GM12878 (cell line): ENCODE data around the gene LDLRAP1. TPM values are rescaled to one million over a fixed set of nuclear protein-coding genes. Genes with fewer than 3 reads are reported as not detected.

Source experiments
- ATAC-seq: fragments of 200-7000 bp; cut with Tn5 transposase; 3 replicates; pipeline ENCODE4 v1.9.1; 2020; ENCODE audit warnings: mild to moderate bottlenecking, moderate library complexity
- BruUV-seq: library from RNA; stranded (reverse); fragments of 400-500 nt; replicated peaks from 2 replicates; lab custom pipeline; 2021; lab: Mats Ljungman, UMichigan
- CTCF ChIA-PET: fragments of 300-600 bp; sonication (Branson Sonifier 250); formaldehyde crosslinking; extraction: SDS; loops from one replicate; lab custom pipeline; 2021; ENCODE audit warnings: inconsistent platforms; lab: Yijun Ruan, JAX
- POLR2A ChIA-PET: fragments of 350-600 bp; formaldehyde crosslinking; extraction: SDS; loops from one replicate; lab custom pipeline; 2021; ENCODE audit warnings: inconsistent platforms; lab: Charles Lee
- RAD21 ChIA-PET: fragments of 300-600 bp; sonication (Branson Sonifier 250); formaldehyde crosslinking; loops from one replicate; lab custom pipeline; 2023; ENCODE audit warnings: antibody characterized with exemption; ENCODE audit not compliant: unreplicated experiment; lab: Charles Lee
- SMC1A ChIA-PET: fragments of 300-600 bp; sonication (Branson Sonifier 250); formaldehyde crosslinking; loops from one replicate; lab custom pipeline; 2023; ENCODE audit not compliant: unreplicated experiment, uncharacterized antibody; lab: Charles Lee
- DNase-seq: peaks from one replicate; pipeline ENCODE4 v3.0.0-alpha.2; 2011; ENCODE audit warnings: low read depth, low spot score
- FAIRE-seq: peaks from 3 replicates; lab custom pipeline; 2011; peaks lifted over from hg19 to GRCh38; lab: Jason Lieb, UNC
- H2AFZ ChIP-seq: 2 replicates; pipeline ENCODE4 v1.6.0; 2011; ENCODE audit warnings: low read depth, low read length, control low read depth; ENCODE audit not compliant: control insufficient read depth
- H3K27ac ChIP-seq: 2 replicates; pipeline ENCODE4 v1.5.1; 2011; ENCODE audit warnings: control low read depth; ENCODE audit not compliant: control insufficient read depth, insufficient read depth
- H3K27me3 ChIP-seq, 2 experiments: replicated peaks in 1 of 2; 2 replicates each; pipeline versions ENCODE4 v1.6.0 to v1.6.1; 2011; ENCODE audit warnings: low read length in 1 of 2; ENCODE audit not compliant: control insufficient read depth in 2 of 2, insufficient read depth in 2 of 2
- H3K36me3 ChIP-seq, 2 experiments: 2 replicates each; pipeline ENCODE4 v1.5.1; 2011; ENCODE audit warnings: low read length in 1 of 2; ENCODE audit not compliant: control insufficient read depth in 2 of 2, insufficient read depth in 2 of 2
- H3K4me1 ChIP-seq: 2 replicates; pipeline ENCODE4 v1.6.1; 2011; ENCODE audit warnings: mild to moderate bottlenecking, low read length, moderate library complexity, mixed read lengths; ENCODE audit not compliant: control insufficient read depth, insufficient read depth
- H3K4me2 ChIP-seq: 2 replicates; pipeline ENCODE4 v1.6.0; 2011; ENCODE audit warnings: control low read depth; ENCODE audit not compliant: control insufficient read depth, insufficient read depth
- H3K4me3 ChIP-seq: fragments of 200-600 bp; sonication (generic); 2 replicates; pipeline ENCODE4 v1.5.1; 2016
- H3K79me2 ChIP-seq: 2 replicates; pipeline ENCODE4 v1.6.0; 2011; ENCODE audit warnings: low read length; ENCODE audit not compliant: control insufficient read depth, insufficient read depth
- H3K9ac ChIP-seq: 2 replicates; pipeline ENCODE4 v1.8.0; 2011; ENCODE audit warnings: low read length, control low read depth, mixed read lengths; ENCODE audit not compliant: control insufficient read depth, insufficient read depth
- H3K9me3 ChIP-seq: replicated peaks from 3 replicates; pipeline ENCODE4 v1.5.1; 2011; ENCODE audit warnings: mild to moderate bottlenecking, low read length; ENCODE audit not compliant: control insufficient read depth, insufficient read depth
- H4K20me1 ChIP-seq: 2 replicates; pipeline ENCODE4 v1.6.0; 2011; ENCODE audit not compliant: control insufficient read depth, insufficient read depth
- ATF7 ChIP-seq: fragments of 450-650 bp; IDR thresholded peaks from 2 replicates; pipeline ENCODE4 v1.6.1; 2016; ENCODE audit warnings: low read depth, mild to moderate bottlenecking
- BACH1 ChIP-seq: fragments of 450-650 bp; IDR thresholded peaks from 2 replicates; pipeline ENCODE4 v1.6.1; 2017; ENCODE audit warnings: mild to moderate bottlenecking, borderline replicate concordance
- BMI1 ChIP-seq: fragments of 450-650 bp; IDR thresholded peaks from 2 replicates; pipeline ENCODE4 v1.6.1; 2016; ENCODE audit warnings: mild to moderate bottlenecking, moderate library complexity, borderline replicate concordance
- CHD2 ChIP-seq: IDR thresholded peaks from 2 replicates; pipeline ENCODE4 v1.6.1; 2011; ENCODE audit warnings: low read depth, low read length, improper control_type of control experiment, borderline replicate concordance
- ETV6 ChIP-seq, 2 experiments: fragments of 450-650 bp in 1 of 2; IDR thresholded peaks in 1 of 2; conservative IDR thresholded peaks in 1 of 2; 2 replicates each; pipeline ENCODE4 v1.6.1; 2014; ENCODE audit warnings: antibody characterized with exemption in 1 of 2, borderline replicate concordance in 1 of 2, low read depth in 1 of 2, mild to moderate bottlenecking in 1 of 2, moderate library complexity in 1 of 2
- FOXK2 ChIP-seq: fragments of 450-650 bp; IDR thresholded peaks from 2 replicates; pipeline ENCODE4 v1.6.1; 2017; ENCODE audit warnings: mild to moderate bottlenecking, moderate library complexity
- MXI1 ChIP-seq: fragments of 150-350 bp; IDR thresholded peaks from 2 replicates; pipeline ENCODE4 v1.6.1; 2011; ENCODE audit warnings: low read depth, mild to moderate bottlenecking, inconsistent platforms, low read length, improper control_type of control experiment
- NBN ChIP-seq: fragments of 450-650 bp; IDR thresholded peaks from 2 replicates; pipeline ENCODE4 v1.6.1; 2016
- NR2F1 ChIP-seq: fragments of 450-650 bp; conservative IDR thresholded peaks from 2 replicates; pipeline ENCODE4 v1.6.1; 2017; ENCODE audit warnings: mild to moderate bottlenecking
- RELA ChIP-seq: fragments of 450-650 bp; IDR thresholded peaks from 2 replicates; pipeline ENCODE4 v1.8.0; 2014; ENCODE audit warnings: borderline replicate concordance; ENCODE audit not compliant: partially characterized antibody
- WRNIP1 ChIP-seq: IDR thresholded peaks from 2 replicates; pipeline ENCODE4 v1.6.1; 2011; ENCODE audit warnings: low read depth, low read length, improper control_type of control experiment, borderline replicate concordance
- WGBS: methylation state at CpG from one replicate; pipeline ENCODE4 v1.1.6; 2016; ENCODE audit warnings: low lambda C conversion rate; ENCODE audit not compliant: insufficient replicate concordance, insufficient coverage; ENCODE audit errors: missing lambda C conversion rate; 5-methylcytosine and 5-hydroxymethylcytosine counted together
- in situ Hi-C: fragments of 300-500 bp; cut with MboI; formaldehyde crosslinking; loops from 9 replicates; pipeline ENCODE4 v1.14.3; 2018; ENCODE audit warnings: mixed read lengths
- intact Hi-C: fragments of 100-400 bp; cut with micrococcal nuclease; formaldehyde crosslinking; loops from one replicate; pipeline ENCODE4 v1.14.2; 2022; ENCODE audit not compliant: unreplicated experiment
- polyA plus RNA-seq, 11 experiments: library from polyadenylated mRNA; depleted of rRNA in 4 of 11; unstranded in 6 of 11; stranded (reverse) in 5 of 11; fragments of >200 nt; fragmentation: Nextera tagmentation in 4 of 11; fragmentation: Illumina TruSeq in 1 of 11; extraction: Ambion mirVana in 4 of 11; extraction: Trizol in 1 of 11; gene quantifications; 1 replicate in 1 of 11; 2 replicates in 10 of 11; pipeline versions ENCODE4 v1.2.1 to v1.2.3, GENCODE V29; 2011 to 2016; ENCODE audit warnings: inconsistent platforms in 2 of 11, missing spikeins in 2 of 11, low read depth in 1 of 11
- total RNA-seq, 4 experiments: library from RNA; depleted of rRNA in 3 of 4; stranded (reverse); fragments of >200 nt in 3 of 4; fragmentation: Illumina TruSeq in 1 of 4; extraction: Trizol in 1 of 4; gene quantifications; 2 replicates each; pipeline versions ENCODE4 v1.2.1 to v1.2.3, GENCODE V29; 2013 to 2021
- TF ChIP-seq, protein P1 (sequence below): IDR thresholded peaks from 2 replicates; pipeline ENCODE4 v1.6.1; 2012; ENCODE audit warnings: low read depth, low read length, improper control_type of control experiment
- TF ChIP-seq, protein P2 (sequence below): IDR thresholded peaks from 2 replicates; pipeline ENCODE4 v1.6.1; 2011; ENCODE audit warnings: borderline replicate concordance, low read depth, mild to moderate bottlenecking, moderate library complexity, mixed read lengths, low read length; ENCODE audit not compliant: insufficient read depth; ENCODE audit errors: extremely low read length
- TF ChIP-seq, protein P3 (sequence below): fragments of 450-650 bp; IDR thresholded peaks from 2 replicates; pipeline ENCODE4 v1.6.1; 2014; ENCODE audit warnings: mild to moderate bottlenecking

The LDLRAP1 gene
- total and polyA plus RNA-seq, 10 of the 15 experiments (the other 5 are each of a cell fraction or from before 2014, with no cell fraction given), result 0.43 to 37.6 (median 22.0) TPM

DNA sequence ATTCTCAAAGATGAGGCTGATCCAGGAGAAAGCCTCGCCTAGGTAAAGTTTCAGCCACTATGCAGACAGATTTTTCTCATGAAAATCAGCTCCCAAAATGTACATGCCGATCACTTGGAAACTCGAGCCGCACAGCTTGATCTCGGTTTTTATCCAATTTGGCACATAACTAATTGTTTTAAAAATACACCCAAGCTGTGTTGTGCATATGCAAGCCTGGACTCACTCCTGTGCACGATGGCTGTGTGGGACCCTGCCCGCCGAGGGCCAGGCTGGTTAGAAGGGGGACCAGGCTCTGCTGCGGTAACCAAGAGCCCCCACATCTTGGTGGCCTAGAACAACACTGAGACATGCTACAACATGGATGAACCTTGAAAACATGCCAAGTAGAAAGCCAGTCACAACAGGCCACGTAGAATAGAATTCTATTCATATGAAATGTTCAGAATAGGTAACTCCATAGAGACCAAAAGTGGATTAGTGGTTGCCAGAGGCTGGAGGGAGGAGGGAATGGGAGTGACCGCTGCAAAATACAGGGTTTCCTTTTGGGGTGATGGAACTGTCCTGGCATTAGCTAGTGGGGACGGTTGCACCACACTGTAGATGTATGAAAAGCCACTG is 16.1 kb upstream of the LDLRAP1 start (continued):
- TF ChIP-seq BMI1, result no peak

DNA sequence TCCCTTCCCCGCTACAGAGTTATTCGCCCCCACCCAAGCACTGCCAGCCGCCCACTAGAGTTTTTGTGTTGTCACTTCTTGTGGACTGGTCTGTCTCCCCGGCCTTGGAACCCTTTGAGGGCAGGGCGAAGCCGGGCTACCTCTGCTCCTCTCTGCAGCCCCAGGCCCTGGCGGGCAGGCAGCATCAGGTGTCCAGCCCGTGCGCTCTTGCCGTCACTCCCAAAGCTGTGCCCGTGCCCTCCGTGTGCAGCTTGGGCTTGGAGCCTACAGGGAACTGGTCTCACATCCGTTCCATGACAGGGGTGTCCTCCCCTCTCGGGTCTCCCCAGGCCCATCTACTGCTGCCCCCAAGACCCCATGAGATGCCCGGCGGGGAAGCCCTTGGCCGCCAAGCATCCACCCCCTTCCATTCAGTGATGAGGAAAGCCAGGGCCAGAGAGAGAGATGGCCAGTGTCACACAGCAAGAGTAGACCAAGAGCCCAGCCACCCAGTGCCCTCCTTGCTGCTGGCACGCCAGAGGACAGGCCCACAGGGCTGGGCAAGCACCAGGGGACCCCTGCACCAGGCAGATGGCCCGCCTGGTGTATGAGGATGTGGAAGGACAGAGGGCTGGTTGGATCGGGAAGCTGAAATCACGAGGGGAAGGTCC is 15.3 kb upstream of the LDLRAP1 start:
- ChIA-PET POLR2A (interaction anchor here (0.5 kb wide), 1 partner anchor 8 kb away, joined by 7 read pairs; no protein-coding TSS in a partner anchor), CTCF (interaction anchor here (0.6 kb wide), 1 partner anchor 270 kb away, joined by 3 read pairs; no protein-coding TSS in a partner anchor), SMC1A (no interaction called here), RAD21 (no interaction called here)
- intact Hi-C loops (loop anchor here (10.0 kb wide), 1 partner anchor 243 kb away; no protein-coding TSS in a partner anchor), in situ Hi-C loops (no loop called here)
- H3K36me3 ChIP-seq, result no peaks in the 10 kb centered on the region
- no peak overlapping the region for H3K4me2 ChIP-seq
- H2AFZ ChIP-seq, result no peak overlapping the region
- no peaks in the 10 kb centered on the region; a peak in 1 of 4 replicates for H3K27me3 ChIP-seq
- BruUV-seq, result no TSS peak
- no peaks in the 10 kb centered on the region for H3K9me3 ChIP-seq
- H3K4me1 ChIP-seq, result no peaks in the 10 kb centered on the region
- no peak overlapping the region for H3K4me3 ChIP-seq
- no peak overlapping the region for H3K9ac ChIP-seq
- H4K20me1 ChIP-seq, result no peaks in the 10 kb centered on the region
- 61% methylated on average over 21 of the region's 21 CpGs for WGBS
- no peak for DNase-seq
- no peak overlapping the region for H3K27ac ChIP-seq
- H3K79me2 ChIP-seq, result no peaks in the 10 kb centered on the region
- ATAC-seq, result no peak
- FAIRE-seq, result no peak
- no peak for TF ChIP-seq NR2F1
- no peak for TF ChIP-seq CHD2
- TF ChIP-seq WRNIP1, result no peak
- no peak for TF ChIP-seq NBN
- TF ChIP-seq ETV6 (conservative IDR thresholded peaks at IDR 0.05 in 1 of 2, IDR thresholded peaks at IDR 0.05 in 1 of 2; ENCODE audit: borderline replicate concordance in 1 of 2, low read depth in 1 of 2), result no peak
- TF ChIP-seq, protein P1, sequence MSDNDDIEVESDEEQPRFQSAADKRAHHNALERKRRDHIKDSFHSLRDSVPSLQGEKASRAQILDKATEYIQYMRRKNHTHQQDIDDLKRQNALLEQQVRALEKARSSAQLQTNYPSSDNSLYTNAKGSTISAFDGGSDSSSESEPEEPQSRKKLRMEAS, result no peak
- TF ChIP-seq RELA, result no peak
- no peak for TF ChIP-seq FOXK2
- no peak for TF ChIP-seq ATF7
- TF ChIP-seq, protein P2, sequence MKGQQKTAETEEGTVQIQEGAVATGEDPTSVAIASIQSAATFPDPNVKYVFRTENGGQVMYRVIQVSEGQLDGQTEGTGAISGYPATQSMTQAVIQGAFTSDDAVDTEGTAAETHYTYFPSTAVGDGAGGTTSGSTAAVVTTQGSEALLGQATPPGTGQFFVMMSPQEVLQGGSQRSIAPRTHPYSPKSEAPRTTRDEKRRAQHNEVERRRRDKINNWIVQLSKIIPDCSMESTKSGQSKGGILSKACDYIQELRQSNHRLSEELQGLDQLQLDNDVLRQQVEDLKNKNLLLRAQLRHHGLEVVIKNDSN, result no peak
- no peak for TF ChIP-seq BACH1
- TF ChIP-seq MXI1, result no peak
- TF ChIP-seq, protein P3, sequence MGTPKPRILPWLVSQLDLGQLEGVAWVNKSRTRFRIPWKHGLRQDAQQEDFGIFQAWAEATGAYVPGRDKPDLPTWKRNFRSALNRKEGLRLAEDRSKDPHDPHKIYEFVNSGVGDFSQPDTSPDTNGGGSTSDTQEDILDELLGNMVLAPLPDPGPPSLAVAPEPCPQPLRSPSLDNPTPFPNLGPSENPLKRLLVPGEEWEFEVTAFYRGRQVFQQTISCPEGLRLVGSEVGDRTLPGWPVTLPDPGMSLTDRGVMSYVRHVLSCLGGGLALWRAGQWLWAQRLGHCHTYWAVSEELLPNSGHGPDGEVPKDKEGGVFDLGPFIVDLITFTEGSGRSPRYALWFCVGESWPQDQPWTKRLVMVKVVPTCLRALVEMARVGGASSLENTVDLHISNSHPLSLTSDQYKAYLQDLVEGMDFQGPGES, result no peak
